GM23338 (cell line): ENCODE data around the gene STK39. TPM values are rescaled to one million over a fixed set of nuclear protein-coding genes. Genes with fewer than 3 reads are reported as not detected.

Experiments
- ATAC-seq: fragments of 200-7000 bp; cut with Tn5 transposase; 3 replicates; pipeline ENCODE4 v1.9.1; 2020
- DNase-seq: peaks from one replicate; pipeline ENCODE4 v3.0.0-alpha.2; 2015; ENCODE audit warnings: low spot score
- H2AFZ ChIP-seq: fragments of 200-600 bp; sonication (generic); 2 replicates; pipeline ENCODE4 v1.8.0; 2016; ENCODE audit warnings: antibody characterized with exemption, mild to moderate bottlenecking, moderate library complexity
- H3F3A ChIP-seq: fragments of 200-600 bp; sonication (generic); replicated peaks from 2 replicates; pipeline ENCODE4 v1.8.0; 2017; ENCODE audit warnings: antibody characterized with exemption, mixed run types, low read depth
- H3K27ac ChIP-seq: fragments of 200-600 bp; sonication (generic); 2 replicates; pipeline ENCODE4 v1.6.1; 2016; ENCODE audit warnings: low read depth
- H3K27me3 ChIP-seq: fragments of 200-600 bp; sonication (generic); 2 replicates; pipeline ENCODE4 v1.8.0; 2016; ENCODE audit warnings: mild to moderate bottlenecking, mixed run types, moderate library complexity; ENCODE audit not compliant: insufficient read depth
- H3K36me3 ChIP-seq: fragments of 200-600 bp; sonication (generic); 2 replicates; pipeline ENCODE4 v1.8.0; 2016; ENCODE audit warnings: mild to moderate bottlenecking; ENCODE audit not compliant: insufficient read depth
- H3K4me1 ChIP-seq: fragments of 200-600 bp; sonication (generic); 2 replicates; pipeline ENCODE4 v1.8.0; 2016; ENCODE audit warnings: mild to moderate bottlenecking, moderate library complexity; ENCODE audit not compliant: insufficient read depth
- H3K4me2 ChIP-seq: fragments of 200-600 bp; sonication (generic); 2 replicates; pipeline ENCODE4 v1.7.1; 2017; ENCODE audit warnings: mixed run types
- H3K4me3 ChIP-seq: fragments of 200-600 bp; sonication (generic); 2 replicates; pipeline ENCODE4 v1.6.1; 2016; ENCODE audit warnings: mixed run types
- H3K79me2 ChIP-seq: fragments of 200-600 bp; sonication (generic); replicated peaks from 2 replicates; pipeline ENCODE4 v1.8.0; 2017; ENCODE audit warnings: mild to moderate bottlenecking; ENCODE audit not compliant: insufficient read depth
- H3K9me2 ChIP-seq: fragments of 200-600 bp; sonication (generic); 2 replicates; pipeline ENCODE4 v1.8.0; 2017; ENCODE audit not compliant: insufficient read depth
- H4K20me1 ChIP-seq: fragments of 200-600 bp; sonication (generic); replicated peaks from 2 replicates; pipeline ENCODE4 v1.8.0; 2017; ENCODE audit warnings: mild to moderate bottlenecking; ENCODE audit not compliant: insufficient read depth
- H3K27ac Mint-ChIP-seq: 2 replicates; pipeline ENCODE4 v1.8.0; 2020; ENCODE audit warnings: inconsistent platforms, mild to moderate bottlenecking, moderate library complexity, mixed read lengths
- H3K27me3 Mint-ChIP-seq: 3 replicates; pipeline ENCODE4 v1.8.0; 2022; ENCODE audit warnings: low read depth, mild to moderate bottlenecking, moderate library complexity, mixed read lengths, inconsistent platforms; ENCODE audit not compliant: insufficient read depth, poor library complexity
- H3K36me3 Mint-ChIP-seq: 3 replicates; pipeline ENCODE4 v1.8.0; 2021; ENCODE audit warnings: low read depth, mild to moderate bottlenecking, inconsistent platforms, moderate library complexity, mixed read lengths
- H3K4me1 Mint-ChIP-seq: 3 replicates; pipeline ENCODE4 v1.8.0; 2020; ENCODE audit warnings: mild to moderate bottlenecking, inconsistent platforms, mixed read lengths
- H3K4me3 Mint-ChIP-seq: 3 replicates; pipeline ENCODE4 v1.8.0; 2021; ENCODE audit warnings: moderate library complexity, mild to moderate bottlenecking, inconsistent platforms, mixed read lengths
- H3K9me3 Mint-ChIP-seq: 3 replicates; pipeline ENCODE4 v1.8.0; 2020; ENCODE audit warnings: moderate library complexity, mild to moderate bottlenecking, inconsistent platforms, mixed read lengths
- CREB1 ChIP-seq: fragments of 250-450 bp; sonication (Bioruptor Pico); IDR thresholded peaks from 2 replicates; pipeline ENCODE4 v1.5.0; 2020; ENCODE audit warnings: low read depth, mild to moderate bottlenecking, moderate library complexity
- EZH2 ChIP-seq: fragments of 200-600 bp; sonication (generic); IDR thresholded peaks from one replicate; pipeline ENCODE4 v1.8.0; 2017; ENCODE audit warnings: antibody characterized with exemption, mild to moderate bottlenecking, low read depth; ENCODE audit not compliant: unreplicated experiment
- EZH2phosphoT487 ChIP-seq: fragments of 200-600 bp; sonication (generic); IDR thresholded peaks from one replicate; pipeline ENCODE4 v1.8.1; 2018; ENCODE audit warnings: antibody characterized with exemption; ENCODE audit not compliant: unreplicated experiment
- JUNB ChIP-seq: IDR thresholded peaks from one replicate; pipeline ENCODE4 v1.6.1; 2016; ENCODE audit warnings: antibody characterized with exemption; ENCODE audit not compliant: unreplicated experiment
- NANOG ChIP-seq: IDR thresholded peaks from 2 replicates; pipeline ENCODE4 v1.6.1; 2016; ENCODE audit warnings: antibody characterized with exemption, borderline replicate concordance
- POLR2AphosphoS5 ChIP-seq: IDR thresholded peaks from 2 replicates; pipeline ENCODE4 v1.6.1; 2016; ENCODE audit warnings: antibody characterized with exemption, low read depth
- STAT1 ChIP-seq: IDR thresholded peaks from one replicate; pipeline ENCODE4 v1.6.1; 2016; ENCODE audit warnings: antibody characterized with exemption; ENCODE audit not compliant: unreplicated experiment
- ZNF114 ChIP-seq: fragments of 250-450 bp; sonication (Bioruptor Pico); IDR thresholded peaks from 2 replicates; pipeline ENCODE4 v1.5.0; 2020; ENCODE audit warnings: mild to moderate bottlenecking, moderate library complexity
- ZNF331 ChIP-seq: fragments of 250-450 bp; sonication (Bioruptor Pico); IDR thresholded peaks from 2 replicates; pipeline ENCODE4 v1.5.0; 2020; ENCODE audit warnings: low read depth, mild to moderate bottlenecking, moderate library complexity
- polyA plus RNA-seq: library from polyadenylated mRNA; unstranded; fragments of >200 nt; fragmentation: Nextera tagmentation; extraction: Ambion mirVana; gene quantifications from 2 replicates; pipeline ENCODE4 v1.2.1, GENCODE V29; 2016
- total RNA-seq: library from RNA; depleted of rRNA; stranded (reverse); fragments of >200 nt; shearing (Covaris generic); gene quantifications from 2 replicates; pipeline ENCODE4 v1.2.3, GENCODE V29; 2014
- TF ChIP-seq, protein P1 (sequence below): IDR thresholded peaks from one replicate; pipeline ENCODE4 v1.6.1; 2018; ENCODE audit warnings: antibody characterized with exemption; ENCODE audit not compliant: unreplicated experiment
- TF ChIP-seq, protein P2 (sequence below): IDR thresholded peaks from 2 replicates; pipeline ENCODE4 v1.6.1; 2016; ENCODE audit warnings: antibody characterized with exemption
- TF ChIP-seq, protein P3 (sequence below): fragments of 250-450 bp; sonication (Bioruptor Pico); IDR thresholded peaks from 2 replicates; pipeline ENCODE4 v1.5.0; 2020; ENCODE audit warnings: mild to moderate bottlenecking, moderate library complexity
- TF ChIP-seq, protein P4 (sequence below), 2 experiments: fragments of 200-600 bp in 1 of 2; sonication (generic) in 1 of 2; conservative IDR thresholded peaks; 2 replicates each; pipeline versions ENCODE4 v1.5.1 to v1.6.1; 2016 to 2017; ENCODE audit warnings: antibody characterized with exemption in 2 of 2, low read depth in 2 of 2, mild to moderate bottlenecking in 2 of 2, moderate library complexity in 1 of 2

The STK39 gene
- total and polyA plus RNA-seq, 2 experiments from 2014 or later = 9.5 to 16.9 TPM

DNA sequence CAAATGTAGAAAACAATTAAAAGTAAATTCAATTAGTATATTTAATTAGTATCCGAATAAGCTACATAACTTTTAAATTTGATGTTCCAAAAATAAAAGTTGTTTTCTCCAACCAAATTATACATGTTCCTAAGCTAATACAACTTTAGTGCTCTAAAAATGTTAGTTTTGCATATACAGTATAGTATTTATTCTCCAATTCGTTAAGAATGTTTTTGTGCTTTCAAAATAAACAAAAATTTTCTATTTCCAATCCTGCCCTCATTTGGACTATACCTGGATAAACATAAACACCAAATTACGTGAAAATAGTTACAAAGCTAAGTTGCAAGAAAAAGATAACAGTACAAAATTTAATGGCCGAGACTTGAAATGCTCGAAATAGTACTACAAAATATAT is 71.9 kb downstream of the STK39 start (continued):
- TF ChIP-seq, protein P1, sequence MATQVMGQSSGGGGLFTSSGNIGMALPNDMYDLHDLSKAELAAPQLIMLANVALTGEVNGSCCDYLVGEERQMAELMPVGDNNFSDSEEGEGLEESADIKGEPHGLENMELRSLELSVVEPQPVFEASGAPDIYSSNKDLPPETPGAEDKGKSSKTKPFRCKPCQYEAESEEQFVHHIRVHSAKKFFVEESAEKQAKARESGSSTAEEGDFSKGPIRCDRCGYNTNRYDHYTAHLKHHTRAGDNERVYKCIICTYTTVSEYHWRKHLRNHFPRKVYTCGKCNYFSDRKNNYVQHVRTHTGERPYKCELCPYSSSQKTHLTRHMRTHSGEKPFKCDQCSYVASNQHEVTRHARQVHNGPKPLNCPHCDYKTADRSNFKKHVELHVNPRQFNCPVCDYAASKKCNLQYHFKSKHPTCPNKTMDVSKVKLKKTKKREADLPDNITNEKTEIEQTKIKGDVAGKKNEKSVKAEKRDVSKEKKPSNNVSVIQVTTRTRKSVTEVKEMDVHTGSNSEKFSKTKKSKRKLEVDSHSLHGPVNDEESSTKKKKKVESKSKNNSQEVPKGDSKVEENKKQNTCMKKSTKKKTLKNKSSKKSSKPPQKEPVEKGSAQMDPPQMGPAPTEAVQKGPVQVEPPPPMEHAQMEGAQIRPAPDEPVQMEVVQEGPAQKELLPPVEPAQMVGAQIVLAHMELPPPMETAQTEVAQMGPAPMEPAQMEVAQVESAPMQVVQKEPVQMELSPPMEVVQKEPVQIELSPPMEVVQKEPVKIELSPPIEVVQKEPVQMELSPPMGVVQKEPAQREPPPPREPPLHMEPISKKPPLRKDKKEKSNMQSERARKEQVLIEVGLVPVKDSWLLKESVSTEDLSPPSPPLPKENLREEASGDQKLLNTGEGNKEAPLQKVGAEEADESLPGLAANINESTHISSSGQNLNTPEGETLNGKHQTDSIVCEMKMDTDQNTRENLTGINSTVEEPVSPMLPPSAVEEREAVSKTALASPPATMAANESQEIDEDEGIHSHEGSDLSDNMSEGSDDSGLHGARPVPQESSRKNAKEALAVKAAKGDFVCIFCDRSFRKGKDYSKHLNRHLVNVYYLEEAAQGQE = no peak
- no peak for TF ChIP-seq JUNB
- TF ChIP-seq, protein P2, sequence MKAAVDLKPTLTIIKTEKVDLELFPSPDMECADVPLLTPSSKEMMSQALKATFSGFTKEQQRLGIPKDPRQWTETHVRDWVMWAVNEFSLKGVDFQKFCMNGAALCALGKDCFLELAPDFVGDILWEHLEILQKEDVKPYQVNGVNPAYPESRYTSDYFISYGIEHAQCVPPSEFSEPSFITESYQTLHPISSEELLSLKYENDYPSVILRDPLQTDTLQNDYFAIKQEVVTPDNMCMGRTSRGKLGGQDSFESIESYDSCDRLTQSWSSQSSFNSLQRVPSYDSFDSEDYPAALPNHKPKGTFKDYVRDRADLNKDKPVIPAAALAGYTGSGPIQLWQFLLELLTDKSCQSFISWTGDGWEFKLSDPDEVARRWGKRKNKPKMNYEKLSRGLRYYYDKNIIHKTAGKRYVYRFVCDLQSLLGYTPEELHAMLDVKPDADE = no peak
- no peak for TF ChIP-seq STAT1
- no peak for TF ChIP-seq EZH2phosphoT487

DNA sequence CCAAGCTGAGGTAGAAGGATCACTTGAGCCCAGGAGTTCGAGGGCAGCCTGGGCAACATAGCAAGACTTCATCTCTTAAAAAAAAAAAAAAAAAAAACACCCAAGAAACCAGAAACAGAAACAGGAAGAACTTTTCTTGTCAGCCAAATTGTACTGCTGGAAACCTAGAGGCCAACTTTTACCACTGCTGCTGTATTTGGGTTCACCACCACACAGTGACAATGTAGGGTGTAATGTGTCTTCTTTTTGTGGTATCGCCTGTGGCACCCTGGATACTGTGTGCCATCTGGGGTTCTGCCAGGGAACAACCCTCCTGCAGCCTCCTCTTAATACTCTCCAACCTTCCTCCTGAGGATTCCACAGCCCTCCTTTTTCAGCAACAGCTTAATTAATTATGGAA is 72.6 kb downstream of the STK39 start:
- H3K36me3 Mint-ChIP-seq = no peaks in the 10 kb centered on the region
- H3K4me1 Mint-ChIP-seq = peaks cover 43% of the 10 kb centered on the region
- no peak overlapping the region for H3K4me2 ChIP-seq
- no peaks in the 10 kb centered on the region for H3F3A ChIP-seq
- no peaks in the 10 kb centered on the region for H3K27me3 ChIP-seq
- H2AFZ ChIP-seq = no peak overlapping the region
- H3K27me3 Mint-ChIP-seq = no peaks in the 10 kb centered on the region
- no peak overlapping the region for H3K4me3 Mint-ChIP-seq
- H3K4me3 ChIP-seq = no peak overlapping the region
- no peaks in the 10 kb centered on the region for H4K20me1 ChIP-seq
- no peaks in the 10 kb centered on the region for H3K9me3 Mint-ChIP-seq
- H3K4me1 ChIP-seq = peaks cover 17% of the 10 kb centered on the region
- DNase-seq (no peak), ATAC-seq (no peak)
- H3K36me3 ChIP-seq = no peaks in the 10 kb centered on the region
- no peak overlapping the region for H3K27ac ChIP-seq
- no peaks in the 10 kb centered on the region for H3K79me2 ChIP-seq
- peak overlapping the region; percentile 39; the same call in 1 of the 2 replicates for H3K27ac Mint-ChIP-seq
- no peaks in the 10 kb centered on the region for H3K9me2 ChIP-seq
- TF ChIP-seq CREB1 (no peak), JUNB (no peak), NANOG (no peak), POLR2AphosphoS5 (no peak), ZNF331 (CRISPR knock-in tag) (no peak), EZH2phosphoT487 (no peak), EZH2 (no peak), ZNF114 (CRISPR knock-in tag) (no peak), STAT1 (no peak)
- TF ChIP-seq, protein P3, sequence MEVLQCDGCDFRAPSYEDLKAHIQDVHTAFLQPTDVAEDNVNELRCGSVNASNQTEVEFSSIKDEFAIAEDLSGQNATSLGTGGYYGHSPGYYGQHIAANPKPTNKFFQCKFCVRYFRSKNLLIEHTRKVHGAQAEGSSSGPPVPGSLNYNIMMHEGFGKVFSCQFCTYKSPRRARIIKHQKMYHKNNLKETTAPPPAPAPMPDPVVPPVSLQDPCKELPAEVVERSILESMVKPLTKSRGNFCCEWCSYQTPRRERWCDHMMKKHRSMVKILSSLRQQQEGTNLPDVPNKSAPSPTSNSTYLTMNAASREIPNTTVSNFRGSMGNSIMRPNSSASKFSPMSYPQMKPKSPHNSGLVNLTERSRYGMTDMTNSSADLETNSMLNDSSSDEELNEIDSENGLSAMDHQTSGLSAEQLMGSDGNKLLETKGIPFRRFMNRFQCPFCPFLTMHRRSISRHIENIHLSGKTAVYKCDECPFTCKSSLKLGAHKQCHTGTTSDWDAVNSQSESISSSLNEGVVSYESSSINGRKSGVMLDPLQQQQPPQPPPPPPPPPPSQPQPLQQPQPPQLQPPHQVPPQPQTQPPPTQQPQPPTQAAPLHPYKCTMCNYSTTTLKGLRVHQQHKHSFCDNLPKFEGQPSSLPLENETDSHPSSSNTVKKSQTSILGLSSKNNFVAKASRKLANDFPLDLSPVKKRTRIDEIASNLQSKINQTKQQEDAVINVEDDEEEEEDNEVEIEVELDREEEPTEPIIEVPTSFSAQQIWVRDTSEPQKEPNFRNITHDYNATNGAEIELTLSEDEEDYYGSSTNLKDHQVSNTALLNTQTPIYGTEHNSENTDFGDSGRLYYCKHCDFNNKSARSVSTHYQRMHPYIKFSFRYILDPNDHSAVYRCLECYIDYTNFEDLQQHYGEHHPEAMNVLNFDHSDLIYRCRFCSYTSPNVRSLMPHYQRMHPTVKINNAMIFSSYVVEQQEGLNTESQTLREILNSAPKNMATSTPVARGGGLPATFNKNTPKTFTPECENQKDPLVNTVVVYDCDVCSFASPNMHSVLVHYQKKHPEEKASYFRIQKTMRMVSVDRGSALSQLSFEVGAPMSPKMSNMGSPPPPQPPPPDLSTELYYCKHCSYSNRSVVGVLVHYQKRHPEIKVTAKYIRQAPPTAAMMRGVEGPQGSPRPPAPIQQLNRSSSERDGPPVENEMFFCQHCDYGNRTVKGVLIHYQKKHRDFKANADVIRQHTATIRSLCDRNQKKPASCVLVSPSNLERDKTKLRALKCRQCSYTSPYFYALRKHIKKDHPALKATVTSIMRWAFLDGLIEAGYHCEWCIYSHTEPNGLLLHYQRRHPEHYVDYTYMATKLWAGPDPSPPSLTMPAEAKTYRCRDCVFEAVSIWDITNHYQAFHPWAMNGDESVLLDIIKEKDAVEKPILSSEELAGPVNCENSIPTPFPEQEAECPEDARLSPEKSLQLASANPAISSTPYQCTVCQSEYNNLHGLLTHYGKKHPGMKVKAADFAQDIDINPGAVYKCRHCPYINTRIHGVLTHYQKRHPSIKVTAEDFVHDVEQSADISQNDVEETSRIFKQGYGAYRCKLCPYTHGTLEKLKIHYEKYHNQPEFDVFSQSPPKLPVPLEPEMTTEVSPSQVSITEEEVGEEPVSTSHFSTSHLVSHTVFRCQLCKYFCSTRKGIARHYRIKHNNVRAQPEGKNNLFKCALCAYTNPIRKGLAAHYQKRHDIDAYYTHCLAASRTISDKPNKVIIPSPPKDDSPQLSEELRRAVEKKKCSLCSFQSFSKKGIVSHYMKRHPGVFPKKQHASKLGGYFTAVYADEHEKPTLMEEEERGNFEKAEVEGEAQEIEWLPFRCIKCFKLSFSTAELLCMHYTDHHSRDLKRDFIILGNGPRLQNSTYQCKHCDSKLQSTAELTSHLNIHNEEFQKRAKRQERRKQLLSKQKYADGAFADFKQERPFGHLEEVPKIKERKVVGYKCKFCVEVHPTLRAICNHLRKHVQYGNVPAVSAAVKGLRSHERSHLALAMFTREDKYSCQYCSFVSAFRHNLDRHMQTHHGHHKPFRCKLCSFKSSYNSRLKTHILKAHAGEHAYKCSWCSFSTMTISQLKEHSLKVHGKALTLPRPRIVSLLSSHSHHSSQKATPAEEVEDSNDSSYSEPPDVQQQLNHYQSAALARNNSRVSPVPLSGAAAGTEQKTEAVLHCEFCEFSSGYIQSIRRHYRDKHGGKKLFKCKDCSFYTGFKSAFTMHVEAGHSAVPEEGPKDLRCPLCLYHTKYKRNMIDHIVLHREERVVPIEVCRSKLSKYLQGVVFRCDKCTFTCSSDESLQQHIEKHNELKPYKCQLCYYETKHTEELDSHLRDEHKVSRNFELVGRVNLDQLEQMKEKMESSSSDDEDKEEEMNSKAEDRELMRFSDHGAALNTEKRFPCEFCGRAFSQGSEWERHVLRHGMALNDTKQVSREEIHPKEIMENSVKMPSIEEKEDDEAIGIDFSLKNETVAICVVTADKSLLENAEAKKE (CRISPR knock-in tag) = no peak
- TF ChIP-seq, protein P4, sequence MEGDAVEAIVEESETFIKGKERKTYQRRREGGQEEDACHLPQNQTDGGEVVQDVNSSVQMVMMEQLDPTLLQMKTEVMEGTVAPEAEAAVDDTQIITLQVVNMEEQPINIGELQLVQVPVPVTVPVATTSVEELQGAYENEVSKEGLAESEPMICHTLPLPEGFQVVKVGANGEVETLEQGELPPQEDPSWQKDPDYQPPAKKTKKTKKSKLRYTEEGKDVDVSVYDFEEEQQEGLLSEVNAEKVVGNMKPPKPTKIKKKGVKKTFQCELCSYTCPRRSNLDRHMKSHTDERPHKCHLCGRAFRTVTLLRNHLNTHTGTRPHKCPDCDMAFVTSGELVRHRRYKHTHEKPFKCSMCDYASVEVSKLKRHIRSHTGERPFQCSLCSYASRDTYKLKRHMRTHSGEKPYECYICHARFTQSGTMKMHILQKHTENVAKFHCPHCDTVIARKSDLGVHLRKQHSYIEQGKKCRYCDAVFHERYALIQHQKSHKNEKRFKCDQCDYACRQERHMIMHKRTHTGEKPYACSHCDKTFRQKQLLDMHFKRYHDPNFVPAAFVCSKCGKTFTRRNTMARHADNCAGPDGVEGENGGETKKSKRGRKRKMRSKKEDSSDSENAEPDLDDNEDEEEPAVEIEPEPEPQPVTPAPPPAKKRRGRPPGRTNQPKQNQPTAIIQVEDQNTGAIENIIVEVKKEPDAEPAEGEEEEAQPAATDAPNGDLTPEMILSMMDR (conservative IDR thresholded peaks at IDR 0.05; ENCODE audit: low read depth in 2 of 2) = no peak
